Measurements from ENCODE around the gene CCDC88B. TPM values are rescaled to one million over a fixed set of nuclear protein-coding genes. Genes with fewer than 3 reads are reported as not detected.
"Not testable (repeated sequence)": the region's sequence is repeated elsewhere in the genome, so short reads cannot be mapped to it uniquely, and the experiment has no call there.

CCDC88B gene
- total RNA-seq, 2 donors from 2014 or later: 111 to 153 TPM

DNA sequence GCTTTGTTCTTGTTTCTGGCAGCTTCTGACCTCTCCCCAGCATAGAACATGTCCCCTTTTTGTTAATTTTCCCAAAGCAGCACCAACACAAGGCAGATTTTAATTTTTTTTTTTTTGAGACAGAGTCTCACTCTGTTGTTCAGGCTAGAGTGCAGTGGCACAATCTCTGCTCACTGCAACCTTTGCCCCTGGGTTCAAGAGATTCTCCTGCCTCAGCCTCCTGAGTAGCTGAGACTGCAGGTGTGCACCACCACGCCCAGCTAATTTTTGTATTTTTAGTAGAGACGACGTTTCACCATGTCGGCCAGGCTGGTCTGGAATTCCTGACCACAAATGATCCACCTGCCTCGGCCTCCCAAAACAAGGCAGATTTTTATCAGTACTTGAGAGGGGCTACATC is 32.2 kb upstream of the CCDC88B start:
- peak overlapping the region; percentile 97 for H3K4me3 Mint-ChIP-seq
- not testable (repeated sequence) for ATAC-seq; H3K9me3 ChIP-seq (ENCODE audit: control insufficient read depth, low read length, poor library complexity, severe bottlenecking); H3K27me3 Mint-ChIP-seq; DNase-seq; H3K36me3 Mint-ChIP-seq (ENCODE audit: low read depth)
- H3K4me1 Mint-ChIP-seq: peaks cover 28% of the 10 kb centered on the region
- H3K27ac Mint-ChIP-seq: peak overlapping the region; percentile 56

DNA sequence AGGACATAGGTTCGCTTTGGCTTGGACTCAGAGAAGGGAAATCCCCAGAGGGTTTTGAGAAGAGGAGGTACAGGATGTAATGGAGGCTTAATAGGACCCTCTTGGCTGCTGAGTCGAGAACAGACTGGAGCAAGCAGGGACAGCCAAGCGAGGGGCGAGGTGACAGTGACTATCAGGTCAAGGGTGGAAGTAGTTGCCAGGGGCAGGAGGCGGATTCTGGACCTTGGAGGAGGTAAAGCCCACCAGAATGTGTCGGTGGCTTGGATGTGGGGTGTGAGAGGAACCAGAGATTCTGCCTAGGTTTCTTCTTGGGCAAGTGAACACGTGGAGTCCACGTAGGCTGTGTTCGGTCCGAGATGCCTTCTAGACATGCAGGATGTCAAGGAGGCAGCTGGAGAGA is 27.1 kb upstream of the CCDC88B start:
- peak overlapping the region; percentile 81 for H3K27ac Mint-ChIP-seq
- ATAC-seq: no peak
- H3K36me3 Mint-ChIP-seq (ENCODE audit: low read depth): no peaks in the 10 kb centered on the region
- H3K4me3 Mint-ChIP-seq: no peak overlapping the region
- no peak for DNase-seq
- H3K9me3 ChIP-seq (ENCODE audit: control insufficient read depth, low read length, poor library complexity, severe bottlenecking): no peaks in the 10 kb centered on the region
- H3K4me1 Mint-ChIP-seq: peaks cover 22% of the 10 kb centered on the region
- no peaks in the 10 kb centered on the region for H3K27me3 Mint-ChIP-seq

GRCh38 chr11:64313491-64314145 is 26.4 kb upstream of the CCDC88B start:
- ATAC-seq (no peak), DNase-seq (no peak)
- Mint-ChIP-seq H3K4me3 (no peak overlapping the region), H3K4me1 (peaks cover 24% of the 10 kb centered on the region), H3K27ac (peak overlapping the region; percentile 81), H3K36me3 (ENCODE audit: low read depth) (no peaks in the 10 kb centered on the region), H3K27me3 (no peaks in the 10 kb centered on the region)
- H3K9me3 ChIP-seq (ENCODE audit: control insufficient read depth, low read length, poor library complexity, severe bottlenecking): no peaks in the 10 kb centered on the region

DNA sequence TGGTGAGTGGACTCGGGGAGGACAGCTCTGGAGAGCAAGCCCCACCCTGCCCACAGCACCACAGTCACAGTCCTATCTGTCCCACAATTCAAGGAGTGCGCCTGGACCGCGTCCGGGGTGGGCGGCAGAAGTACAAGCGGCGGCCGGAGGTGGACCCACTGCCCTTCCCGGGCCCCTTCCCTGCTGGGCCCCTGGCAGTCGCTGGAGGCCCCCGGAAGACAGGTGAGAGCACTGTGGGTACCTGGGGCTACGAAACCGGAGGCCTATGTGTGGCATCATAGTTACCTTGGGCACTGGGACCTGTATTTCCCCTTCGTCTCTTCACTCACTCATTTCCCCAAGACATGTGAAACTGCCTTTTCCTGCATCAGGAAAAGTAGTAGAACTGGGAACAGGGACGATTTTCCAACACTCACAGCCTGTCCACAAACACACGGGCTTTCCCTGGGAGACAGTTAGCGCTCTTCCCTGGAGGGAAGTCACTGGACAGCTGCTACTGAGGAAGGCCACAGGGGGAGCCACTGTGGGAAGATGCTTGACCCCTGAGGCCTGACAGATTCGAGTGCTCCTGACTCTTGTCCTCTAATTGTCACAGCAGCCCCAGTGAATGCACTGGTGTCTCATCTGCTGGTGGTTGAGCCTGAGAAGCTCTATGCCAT is 25.7 kb upstream of the CCDC88B start:
- no peaks in the 10 kb centered on the region for H3K27me3 Mint-ChIP-seq
- peak overlapping the region; percentile 77 for H3K27ac Mint-ChIP-seq
- no peaks in the 10 kb centered on the region for H3K9me3 ChIP-seq (ENCODE audit: control insufficient read depth, low read length, poor library complexity, severe bottlenecking)
- H3K4me1 Mint-ChIP-seq: peaks cover 30% of the 10 kb centered on the region
- H3K36me3 Mint-ChIP-seq (ENCODE audit: low read depth): no peaks in the 10 kb centered on the region
- DNase-seq (no peak), ATAC-seq (no peak)
- no peak overlapping the region for H3K4me3 Mint-ChIP-seq

GRCh38 chr11:64314805-64315561 is 25.0 kb upstream of the CCDC88B start:
- Mint-ChIP-seq H3K4me3 (no peak overlapping the region), H3K4me1 (peaks cover 34% of the 10 kb centered on the region), H3K27ac (peak overlapping the region; percentile 77), H3K27me3 (no peaks in the 10 kb centered on the region), H3K36me3 (ENCODE audit: low read depth) (no peaks in the 10 kb centered on the region)
- DNase-seq (no peak), ATAC-seq (no peak)
- no peaks in the 10 kb centered on the region for H3K9me3 ChIP-seq (ENCODE audit: control insufficient read depth, low read length, poor library complexity, severe bottlenecking)

GRCh38 chr11:64315667-64316526 is 24.1 kb upstream of the CCDC88B start:
- Mint-ChIP-seq H3K4me1 (peaks cover 35% of the 10 kb centered on the region), H3K27ac (peak overlapping the region; percentile 98), H3K4me3 (peak overlapping the region; percentile 96)
- not testable (repeated sequence) for H3K27me3 Mint-ChIP-seq; H3K9me3 ChIP-seq (ENCODE audit: control insufficient read depth, low read length, poor library complexity, severe bottlenecking); H3K36me3 Mint-ChIP-seq (ENCODE audit: low read depth); ATAC-seq; DNase-seq

DNA sequence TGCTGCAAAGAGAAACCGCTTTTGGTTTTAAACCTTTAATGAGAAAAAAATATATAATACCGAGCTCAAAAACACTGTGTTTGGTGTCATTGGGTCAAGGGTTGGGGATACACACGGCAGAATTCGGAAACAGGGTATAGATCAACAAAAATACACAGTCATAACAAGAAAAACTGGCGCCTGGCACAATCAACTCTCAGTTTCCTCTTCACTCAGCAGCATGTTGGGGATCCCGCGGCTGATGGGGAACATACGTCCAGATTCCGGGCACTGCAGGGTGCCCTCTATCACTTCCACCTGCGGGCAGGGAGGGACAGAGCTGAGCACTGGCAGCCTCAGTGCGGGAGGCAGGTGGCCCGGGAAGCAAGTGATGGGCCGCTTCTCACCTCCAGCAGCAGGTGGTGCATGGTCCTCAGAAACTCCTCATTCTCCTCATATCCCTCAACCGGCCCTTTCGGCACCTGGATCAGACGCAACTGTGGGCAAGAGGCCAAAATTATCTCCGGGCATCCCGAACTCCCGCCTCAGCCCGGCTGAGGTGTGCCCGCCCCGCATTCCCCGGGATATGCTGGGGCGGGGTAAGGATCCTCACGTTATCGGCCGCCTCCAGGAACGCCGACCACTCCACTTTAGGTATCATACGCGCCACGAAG is 23.2 kb upstream of the CCDC88B start:
- Mint-ChIP-seq H3K27me3 (no peaks in the 10 kb centered on the region), H3K36me3 (ENCODE audit: low read depth) (peaks cover 6% of the 10 kb centered on the region), H3K27ac (peak overlapping the region; percentile 98), H3K4me3 (peak overlapping the region; percentile 96), H3K4me1 (peaks cover 38% of the 10 kb centered on the region)
- no peaks in the 10 kb centered on the region for H3K9me3 ChIP-seq (ENCODE audit: control insufficient read depth, low read length, poor library complexity, severe bottlenecking)
- DNase-seq (peak in 1 of 3 donors; percentile 42), ATAC-seq (peak; percentile 10)

- no peaks in the 10 kb centered on the region for H3K9me3 ChIP-seq (ENCODE audit: control insufficient read depth, low read length, poor library complexity, severe bottlenecking)
- H3K36me3 Mint-ChIP-seq (ENCODE audit: low read depth): peaks cover 6% of the 10 kb centered on the region
- peak within 1 kb of the TSS; percentile 96 for H3K4me3 Mint-ChIP-seq
- ATAC-seq: peak; percentile 83
- DNase-seq: peak; percentile 86 to 90 (median 88)
- H3K27ac Mint-ChIP-seq: peak within 1 kb of the TSS; percentile 98
- peaks cover 37% of the 10 kb centered on the region for H3K4me1 Mint-ChIP-seq
- H3K27me3 Mint-ChIP-seq: no peaks in the 10 kb centered on the region
Measured at GRCh38 chr11:64317325-64317960, 22.6 kb upstream of the CCDC88B start, which contains the start of gene TRMT112. Gene TRMT112 (minus strand): TSS chr11:64317559. CDS start chr11:64317526, 33 bp downstream.

- H3K4me1 Mint-ChIP-seq: peaks cover 30% of the 10 kb centered on the region
- H3K4me3 Mint-ChIP-seq: peak within 1 kb of the TSS; percentile 96
- H3K9me3 ChIP-seq (ENCODE audit: control insufficient read depth, low read length, poor library complexity, severe bottlenecking): no peaks in the 10 kb centered on the region
- DNase-seq (peak; percentile 92 to 95 (median 94)), ATAC-seq (peak; percentile 79)
- H3K27me3 Mint-ChIP-seq: no peaks in the 10 kb centered on the region
- H3K27ac Mint-ChIP-seq: peak within 1 kb of the TSS; percentile 98
- H3K36me3 Mint-ChIP-seq (ENCODE audit: low read depth): peaks cover 6% of the 10 kb centered on the region
Measured at GRCh38 chr11:64317961-64318765, 21.8 kb upstream of the CCDC88B start, which contains the start of gene PRDX5. Gene PRDX5 (plus strand): TSS chr11:64318121. CDS start chr11:64318216, 95 bp downstream.

DNA sequence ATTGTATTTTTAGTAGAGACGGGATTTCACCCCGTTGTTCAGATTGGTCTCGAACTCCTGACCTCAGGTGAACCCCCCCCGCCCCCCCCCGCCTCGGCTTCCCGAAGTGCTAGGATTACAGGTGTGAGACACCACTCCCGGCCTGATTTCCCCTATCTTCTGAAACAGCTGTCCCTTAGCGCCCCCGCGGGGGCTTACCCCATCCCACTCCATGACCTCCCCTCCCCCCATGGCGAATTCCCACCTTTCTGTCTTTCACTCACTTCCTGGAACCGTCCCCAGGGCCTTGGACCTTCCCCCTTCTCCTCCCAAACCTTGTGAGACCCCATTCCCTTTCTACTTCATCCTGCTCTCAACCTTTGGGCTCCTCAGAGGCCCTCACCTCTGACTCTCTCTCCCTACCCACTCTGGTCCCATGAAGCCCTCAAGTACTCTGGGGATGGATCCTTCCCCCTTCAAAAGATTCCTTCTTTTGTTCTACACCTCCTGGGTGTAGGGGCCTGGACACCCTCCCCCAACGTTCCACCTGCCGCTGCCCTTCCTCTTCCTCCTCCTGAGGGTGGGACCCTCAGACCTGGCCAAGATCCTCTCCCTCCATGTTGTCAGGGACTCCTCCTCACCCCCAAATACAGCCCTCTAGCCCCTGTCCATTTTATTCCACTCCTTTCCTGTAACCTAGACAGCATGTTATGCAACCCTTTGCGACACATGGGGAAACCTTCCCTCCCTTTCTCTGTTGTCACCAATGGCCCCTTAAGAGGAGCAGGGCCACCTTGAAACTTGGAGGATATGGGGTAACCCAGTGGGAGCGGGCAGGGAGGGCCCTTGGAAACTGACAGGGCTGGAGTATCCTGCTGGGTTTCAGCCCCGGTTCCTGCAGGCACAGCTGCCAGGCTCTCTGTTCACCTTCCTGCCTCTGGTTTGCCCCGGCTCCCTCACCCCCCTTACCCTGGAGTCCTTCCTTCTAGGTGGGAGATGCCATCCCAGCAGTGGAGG is 20.9 kb upstream of the CCDC88B start:
- ATAC-seq (no peak), DNase-seq (no peak)
- H3K4me3 Mint-ChIP-seq: peak overlapping the region; percentile 96
- H3K36me3 Mint-ChIP-seq (ENCODE audit: low read depth): peaks cover 6% of the 10 kb centered on the region
- H3K27me3 Mint-ChIP-seq: no peaks in the 10 kb centered on the region
- H3K4me1 Mint-ChIP-seq: peaks cover 29% of the 10 kb centered on the region
- peak overlapping the region; percentile 98 for H3K27ac Mint-ChIP-seq
- H3K9me3 ChIP-seq (ENCODE audit: control insufficient read depth, low read length, poor library complexity, severe bottlenecking): no peaks in the 10 kb centered on the region
